Measurements from ENCODE around the gene AIMP1.

The AIMP1 gene

GRCh38 chr4:106305435-106306055, 10.8 kb upstream of the AIMP1 start (continued):
- TF ChIP-seq SP2 (tag by site-specific recombination; IDR thresholded peaks at IDR 0.05) (no peak), ZBTB49 (tag by site-specific recombination; IDR thresholded peaks at IDR 0.05; ENCODE audit: low read depth) (no peak)

GRCh38 chr4:106306561-106306960, 9.8 kb upstream of the AIMP1 start:
- no peaks in the 10 kb centered on the region for H3K9me3 ChIP-seq (ENCODE audit: control insufficient read depth, insufficient read depth, low read depth, low read length)
- ChIA-PET POLR2A (no interaction called here), CTCF (no interaction called here)
- TF ChIP-seq ZNF513 (tag by site-specific recombination; IDR thresholded peaks at IDR 0.05) (no peak), GLIS1 (tag by site-specific recombination; IDR thresholded peaks at IDR 0.05) (no peak), MEIS1 (CRISPR knock-in tag; IDR thresholded peaks at IDR 0.05; ENCODE audit: borderline replicate concordance) (no peak), PRDM6 (tag by site-specific recombination; IDR thresholded peaks at IDR 0.05) (no peak), MZF1 (tag by site-specific recombination; IDR thresholded peaks at IDR 0.05; ENCODE audit: borderline replicate concordance) (no peak), OVOL3 (tag by site-specific recombination; IDR thresholded peaks at IDR 0.05) (no peak), SP2 (tag by site-specific recombination; IDR thresholded peaks at IDR 0.05) (no peak), ZNF645 (tag by site-specific recombination; IDR thresholded peaks at IDR 0.05) (no peak), ZNF184 (tag by site-specific recombination; IDR thresholded peaks at IDR 0.05) (no peak), ZNF302 (tag by site-specific recombination; IDR thresholded peaks at IDR 0.05; ENCODE audit: low read depth) (no peak), ZBTB26 (tag by site-specific recombination; optimal IDR thresholded peaks at IDR 0.05) (no peak), ZFP41 (tag by site-specific recombination; IDR thresholded peaks at IDR 0.05; ENCODE audit: borderline replicate concordance) (no peak), ZNF132 (tag by site-specific recombination; IDR thresholded peaks at IDR 0.05; ENCODE audit: borderline replicate concordance) (no peak)
- H3K27ac ChIP-seq (ENCODE audit: extremely low read depth, low read depth, low read length): no peak overlapping the region
- H3K36me3 ChIP-seq (ENCODE audit: control insufficient read depth in 2 of 2, insufficient read depth in 1 of 2, low read length in 2 of 2): peaks cover 0 to 6% of the 10 kb centered on the region in 2 experiments; a peak in 1 of 3 replicates
- no peak overlapping the region for H3K4me3 ChIP-seq (ENCODE audit: low read depth, low read length)
- no peaks in the 10 kb centered on the region; the same call in 1 of the 2 replicates for H3K4me1 ChIP-seq (ENCODE audit: control insufficient read depth, insufficient read depth, low read length)

GRCh38 chr4:106312377-106312776, 4.0 kb upstream of the AIMP1 start:
- TF ChIP-seq EGR2 (tag by site-specific recombination; IDR thresholded peaks at IDR 0.05; ENCODE audit: low read depth): no peak
- no peak for TF ChIP-seq ZNF23 (tag by site-specific recombination; IDR thresholded peaks at IDR 0.05; ENCODE audit: borderline replicate concordance)
- TF ChIP-seq ZNF302 (tag by site-specific recombination; IDR thresholded peaks at IDR 0.05; ENCODE audit: low read depth): no peak
- no peak for TF ChIP-seq ZFP69B (tag by site-specific recombination; IDR thresholded peaks at IDR 0.05)
- no peak for TF ChIP-seq SCRT1 (tag by site-specific recombination; IDR thresholded peaks at IDR 0.05; ENCODE audit: borderline replicate concordance)
- no peak for TF ChIP-seq BCL11B (tag by site-specific recombination; IDR thresholded peaks at IDR 0.05; ENCODE audit: low read depth)
- no peak for TF ChIP-seq ZNF202 (tag by site-specific recombination; IDR thresholded peaks at IDR 0.05; ENCODE audit: borderline replicate concordance)
- Histone ChIP-seq H3K27ac (ENCODE audit: extremely low read depth, low read depth, low read length) (no peak overlapping the region), H3K4me1 (ENCODE audit: control insufficient read depth, insufficient read depth, low read length) (peaks cover 2% of the 10 kb centered on the region; the same call in 1 of the 2 replicates), H3K9me3 (ENCODE audit: control insufficient read depth, insufficient read depth, low read depth, low read length) (no peaks in the 10 kb centered on the region), H3K36me3 (ENCODE audit: control insufficient read depth in 2 of 2, insufficient read depth in 1 of 2, low read length in 2 of 2) (peaks cover 0 to 6% of the 10 kb centered on the region in 2 experiments; a peak in 1 of 3 replicates), H3K4me3 (ENCODE audit: low read depth, low read length) (no peak overlapping the region)
- POLR2A ChIA-PET: no interaction called here
- CTCF ChIA-PET: no interaction called here
